ENCODE data around the gene HHEX.

Gene HHEX

GRCh38 chr10:92692697-92693533 lies 3.2 kb downstream of the HHEX start:
- no peak for DNase-seq (ENCODE audit: low read depth, low spot score)
- H3K27ac ChIP-seq = no peak overlapping the region

DNA sequence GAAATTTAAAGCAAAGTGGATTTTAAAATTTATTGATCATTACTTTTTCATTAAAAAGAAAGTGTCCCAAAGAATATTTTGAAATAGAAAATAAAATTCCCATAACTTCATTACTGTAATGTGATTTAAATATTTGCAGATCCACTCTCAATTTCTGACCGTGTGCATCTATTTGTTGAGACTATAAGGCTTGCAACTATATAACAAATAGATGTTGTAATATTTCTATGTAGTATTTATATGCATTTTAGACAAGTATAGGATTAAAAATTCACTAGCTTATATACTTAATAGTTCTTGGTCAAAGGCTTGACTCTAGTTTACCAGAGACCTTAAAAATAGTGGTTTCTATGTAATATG lies 3.8 kb downstream of the HHEX start:
- no peak for DNase-seq (ENCODE audit: low read depth, low spot score)

GRCh38 chr10:92695679-92696605 lies 6.2 kb downstream of the HHEX start:
- no peak for DNase-seq (ENCODE audit: low read depth, low spot score)
- H3K27ac ChIP-seq = no peak overlapping the region

More for the DNA sequence above, 3.8 kb downstream of the HHEX start:
- no peak overlapping the region for H3K27ac ChIP-seq

DNA sequence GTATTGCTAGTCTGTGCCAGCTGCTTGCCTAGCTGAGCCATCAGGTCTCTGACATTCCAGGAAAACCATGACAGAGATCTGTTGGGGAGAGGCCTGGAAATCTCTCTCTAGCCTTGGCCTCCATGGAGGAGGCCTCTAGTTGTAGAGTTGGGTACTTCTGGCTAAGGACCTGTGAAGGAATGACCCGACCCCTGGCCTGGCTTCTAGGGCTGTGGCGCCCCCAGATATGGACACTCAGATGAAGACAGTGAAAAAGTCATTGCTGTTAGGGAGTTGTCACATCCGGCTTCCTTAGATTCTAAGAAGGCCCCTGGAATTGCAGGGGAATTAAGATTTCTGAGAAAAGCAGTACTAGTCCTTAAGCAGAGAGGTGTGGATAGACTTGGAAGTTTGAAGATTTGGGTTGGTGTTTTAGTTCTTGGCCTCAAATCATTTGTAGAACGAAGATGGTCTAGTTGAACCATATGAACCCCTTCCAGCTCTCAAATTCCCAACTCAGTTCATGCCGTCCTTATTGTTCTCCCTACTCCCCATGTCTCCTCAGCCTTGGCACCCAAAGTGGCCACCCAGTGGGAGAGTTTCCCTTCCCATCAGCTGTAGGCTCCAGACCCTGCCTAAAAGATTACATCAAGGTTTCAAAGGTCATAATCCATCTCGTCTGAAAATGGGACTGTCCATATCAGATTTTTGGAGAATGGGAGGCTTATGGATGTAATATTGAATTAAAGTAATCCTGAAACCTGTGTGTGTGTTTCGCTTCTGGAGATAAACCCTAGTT lies 7.0 kb downstream of the HHEX start:
- no peak overlapping the region for H3K27ac ChIP-seq

GRCh38 chr10:92697663-92698511 lies 8.1 kb downstream of the HHEX start:
- H3K27ac ChIP-seq = no peak overlapping the region
- DNase-seq (ENCODE audit: low read depth, low spot score) = no peak

More for the DNA sequence above, 7.0 kb downstream of the HHEX start:
- DNase-seq (ENCODE audit: low read depth, low spot score) = no peak

- H3K27ac ChIP-seq = no peak overlapping the region
- DNase-seq (ENCODE audit: low read depth, low spot score) = no peak
Observed at GRCh38 chr10:92699193-92699517, 9.4 kb downstream of the HHEX start.

DNA sequence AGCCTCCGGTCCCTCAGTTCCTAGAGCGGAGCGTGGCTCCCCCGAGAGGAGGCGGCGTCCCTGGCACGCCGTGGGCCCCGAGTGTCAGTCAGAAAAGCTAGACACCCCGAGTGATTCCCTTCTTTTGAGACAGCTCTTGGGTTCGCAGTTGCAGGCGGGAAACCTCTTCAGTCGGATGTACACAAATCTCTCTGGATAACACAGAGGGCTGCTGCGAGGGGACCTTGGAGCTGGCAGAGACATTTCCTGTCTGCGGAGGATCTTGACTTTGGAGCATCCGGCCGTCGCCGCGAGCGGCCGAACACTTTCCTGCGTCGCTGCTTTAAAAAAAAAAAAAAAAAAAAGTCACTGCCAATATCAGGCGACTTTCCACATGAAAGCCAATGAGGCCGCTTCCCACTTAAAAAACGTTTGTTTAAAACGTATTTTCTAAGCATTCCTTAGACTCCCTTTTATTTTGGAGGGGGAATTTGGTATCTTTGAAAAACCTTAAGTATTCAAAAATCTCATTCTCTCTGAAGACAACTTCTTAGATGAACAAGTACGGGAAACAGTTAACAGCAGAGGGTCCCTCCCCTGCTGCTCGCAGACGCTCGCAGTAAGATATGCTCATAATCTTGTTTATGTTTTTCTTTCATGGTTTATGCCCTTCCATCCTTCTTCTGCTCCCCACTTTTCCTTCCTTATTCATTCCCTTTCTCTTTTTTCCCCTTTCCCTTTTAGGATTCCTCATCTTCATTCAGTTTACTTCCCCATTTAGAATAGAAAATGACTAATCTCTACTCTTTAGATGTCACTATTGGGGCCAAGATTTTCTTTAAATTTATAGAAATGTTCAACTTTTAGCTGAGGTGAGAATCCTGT lies 10.0 kb downstream of the HHEX start:
- H3K27ac ChIP-seq = no peak overlapping the region

GRCh38 chr10:92702301-92702916 lies 12.7 kb downstream of the HHEX start:
- H3K27ac ChIP-seq = no peak overlapping the region
- no peak for DNase-seq (ENCODE audit: low read depth, low spot score)

More for the DNA sequence above, 10.0 kb downstream of the HHEX start:
- DNase-seq (ENCODE audit: low read depth, low spot score) = no peak

- DNase-seq (ENCODE audit: low read depth, low spot score) = no peak
- H3K27ac ChIP-seq = no peak overlapping the region
Observed at GRCh38 chr10:92712016-92712889, 22.5 kb downstream of the HHEX start.

DNA sequence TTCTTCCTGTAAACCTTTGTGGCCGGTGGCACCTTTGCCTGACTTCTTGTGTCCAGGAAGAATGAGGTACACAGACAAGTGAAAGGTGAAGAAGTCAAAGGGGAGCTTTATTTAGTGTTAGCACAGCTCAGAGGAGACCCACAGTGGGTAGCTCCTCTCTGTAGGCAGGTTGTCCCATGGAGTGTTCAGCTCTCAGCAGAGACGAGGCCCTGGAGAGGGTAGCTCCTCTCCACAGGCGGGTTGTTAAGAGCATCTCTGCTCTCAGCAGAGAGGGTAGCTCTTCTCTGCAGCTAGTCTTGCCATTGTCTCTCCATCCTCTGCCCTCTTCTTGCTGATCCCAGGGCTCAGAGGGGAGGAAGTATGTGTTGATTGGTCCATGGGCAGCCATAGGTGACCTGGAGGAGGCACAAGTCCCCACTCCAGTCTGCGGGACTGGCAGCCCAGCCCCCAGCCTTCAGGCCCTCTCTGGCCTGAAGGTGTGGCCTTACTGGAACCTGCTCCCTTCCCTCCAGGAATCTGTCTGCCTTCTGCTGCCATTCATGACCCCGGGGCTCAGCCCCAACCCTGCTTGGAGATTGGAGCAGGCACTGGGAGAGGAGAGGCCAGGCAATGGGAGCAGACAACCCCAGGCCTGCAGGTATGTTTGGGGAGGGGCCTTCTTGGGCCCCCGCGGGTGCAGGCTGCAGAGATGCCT lies 24.5 kb downstream of the HHEX start:
- H3K27ac ChIP-seq = no peak overlapping the region
- no peak for DNase-seq (ENCODE audit: low read depth, low spot score)

DNA sequence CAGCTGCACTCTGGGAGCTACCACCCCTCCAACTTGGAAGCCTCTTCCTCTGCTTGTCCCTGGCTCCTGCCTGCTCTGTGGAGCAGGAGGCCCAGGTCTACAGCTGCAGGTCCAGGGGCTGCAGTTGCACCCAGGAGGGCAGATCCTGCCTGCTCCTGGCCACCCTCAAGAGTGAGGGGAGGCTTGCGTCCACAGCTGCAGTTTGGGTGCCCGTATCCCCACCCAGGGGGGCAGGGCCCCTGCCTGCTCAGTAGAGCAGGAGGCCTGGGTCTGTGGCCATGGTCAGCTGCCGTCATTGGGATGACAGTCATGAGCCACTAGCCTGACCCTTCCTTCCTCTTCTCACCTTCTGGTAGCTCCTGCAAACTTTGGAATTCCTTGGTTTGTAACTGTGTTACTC lies 25.1 kb downstream of the HHEX start:
- no peak overlapping the region for H3K27ac ChIP-seq
- no peak for DNase-seq (ENCODE audit: low read depth, low spot score)

- no peak overlapping the region for H3K27ac ChIP-seq
- DNase-seq (ENCODE audit: low read depth, low spot score) = no peak
Observed at GRCh38 chr10:92719991-92720830, 30.5 kb downstream of the HHEX start.

- H3K27ac ChIP-seq = no peak overlapping the region
- DNase-seq (ENCODE audit: low read depth, low spot score) = no peak
Observed at GRCh38 chr10:92720831-92721165, 31.0 kb downstream of the HHEX start.

GRCh38 chr10:92722349-92722748 lies 32.6 kb downstream of the HHEX start:
- no peak overlapping the region for H3K27ac ChIP-seq
- no peak for DNase-seq (ENCODE audit: low read depth, low spot score)

DNA sequence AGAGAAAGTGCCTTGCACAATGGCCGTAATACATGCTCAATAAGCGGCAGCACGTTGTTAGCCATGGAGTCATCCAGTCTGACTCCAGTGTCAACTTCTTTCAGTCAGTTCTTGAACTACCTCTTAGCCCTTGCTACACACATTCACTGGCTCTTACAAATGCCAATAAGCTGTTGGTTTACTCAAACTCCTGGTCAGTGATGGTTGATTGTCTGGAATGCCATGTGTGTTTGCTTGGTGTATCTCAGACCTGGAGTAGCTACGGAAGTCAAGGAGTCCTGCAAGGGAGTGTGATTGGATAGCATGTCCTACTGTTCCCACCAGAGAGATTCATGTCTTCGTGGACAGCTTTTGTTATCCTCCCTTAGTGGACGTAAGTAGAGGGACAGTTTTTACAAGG lies 37.4 kb downstream of the HHEX start:
- DNase-seq (ENCODE audit: low read depth, low spot score) = no peak
- no peak overlapping the region for H3K27ac ChIP-seq

GRCh38 chr10:92727550-92727949 lies 37.8 kb downstream of the HHEX start:
- DNase-seq (ENCODE audit: low read depth, low spot score) = no peak
- H3K27ac ChIP-seq = no peak overlapping the region

Data from epithelial cell of prostate (primary cell).